GM20431 (cell line): Measurements from ENCODE around the gene CDK3.
"Not testable (repeated sequence)": the region's sequence is repeated elsewhere in the genome, so short reads cannot be mapped to it uniquely, and the experiment has no call there.

Experiments used
- in situ Hi-C: fragments of 300-500 bp; cut with MseI, MboI; formaldehyde crosslinking; loops from one replicate; pipeline ENCODE4 v1.15.0; 2020; ENCODE audit warnings: low sequenced_read_pairs; ENCODE audit not compliant: unreplicated experiment

CDK3 gene

DNA sequence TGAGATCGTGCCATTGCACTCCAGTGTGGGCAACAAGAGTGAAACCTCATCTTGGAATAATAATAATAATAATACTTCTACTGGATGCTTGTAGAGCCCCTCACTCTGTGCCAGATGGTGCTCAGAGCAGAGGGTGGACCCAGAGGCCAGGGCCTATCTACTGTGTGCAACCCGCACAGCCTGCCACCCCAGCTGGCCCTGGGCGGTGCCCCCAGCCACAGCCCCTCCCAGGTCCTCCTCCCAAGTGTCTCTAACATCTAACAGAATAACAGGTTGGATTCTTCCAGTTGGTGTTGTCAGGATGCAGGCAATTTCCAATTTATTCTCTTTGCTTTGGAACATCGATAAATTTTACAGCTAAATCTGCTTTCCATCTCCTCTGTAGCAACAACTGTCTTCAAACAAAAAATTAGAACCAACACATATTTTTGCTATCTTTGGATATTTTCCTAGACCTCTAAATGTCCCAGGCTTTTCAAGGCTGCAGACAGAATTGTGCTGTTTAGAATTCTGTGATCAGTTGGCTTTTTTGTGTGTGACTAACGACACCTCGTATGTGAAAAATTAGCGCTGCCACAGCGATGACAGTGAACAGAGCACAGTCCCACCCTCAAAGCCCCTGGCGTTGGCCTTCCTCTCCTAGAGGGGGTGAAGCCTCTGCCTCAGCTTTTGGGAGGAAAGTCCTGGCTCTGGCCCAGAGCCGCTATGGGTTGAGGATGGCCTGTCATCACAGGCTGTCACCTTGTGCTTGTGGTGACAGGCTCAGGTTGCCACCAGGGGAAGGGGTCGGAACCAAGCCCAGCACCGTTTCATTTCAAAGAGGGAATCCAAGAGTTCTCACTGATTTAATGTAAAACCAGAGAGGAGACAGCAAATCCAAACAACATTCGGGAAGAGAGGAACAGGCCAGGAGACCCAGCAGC, 34.0 kb downstream of the CDK3 start:
- in situ Hi-C loops, result no loop called here

- in situ Hi-C loops, result no loop called here
Observed at GRCh38 chr17:76036497-76037261, 36.0 kb downstream of the CDK3 start.

- in situ Hi-C loops, result no loop called here
Observed at GRCh38 chr17:76038050-76038449, 37.4 kb downstream of the CDK3 start.

GRCh38 chr17:76039121-76039520, 38.5 kb downstream of the CDK3 start:
- in situ Hi-C loops, result no loop called here

GRCh38 chr17:76040376-76040775, 39.7 kb downstream of the CDK3 start:
- in situ Hi-C loops, result no loop called here

- in situ Hi-C loops, result not testable (repeated sequence)
Observed at GRCh38 chr17:76042868-76043267, 42.2 kb downstream of the CDK3 start.

DNA sequence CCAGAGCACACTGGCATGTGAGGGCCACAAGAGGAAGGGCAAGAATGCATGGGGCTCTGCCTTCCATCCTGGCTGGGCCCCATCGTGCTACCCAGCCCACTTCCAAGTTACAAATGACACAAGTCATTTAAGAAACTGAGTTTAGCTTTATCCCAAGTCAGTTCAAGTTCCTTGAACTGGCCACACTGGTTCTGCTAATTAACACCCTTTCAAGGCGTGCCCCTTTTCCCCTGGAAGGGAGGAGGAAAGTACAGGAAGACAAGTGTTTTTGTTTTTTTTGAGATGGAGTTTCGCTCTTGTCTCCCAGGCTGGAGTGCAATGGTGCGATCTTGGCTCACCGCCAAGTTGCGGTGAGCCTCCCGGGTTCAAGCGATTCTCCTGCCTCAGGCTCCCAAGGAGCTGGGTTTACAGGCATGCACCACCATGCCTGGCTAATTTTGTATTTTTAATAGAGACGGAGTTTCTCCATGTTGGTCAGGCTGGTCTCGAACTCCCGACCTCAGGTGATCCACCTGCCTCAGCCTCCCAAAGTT, 43.9 kb downstream of the CDK3 start:
- in situ Hi-C loops, result not testable (repeated sequence)

GRCh38 chr17:76046064-76046463, 45.4 kb downstream of the CDK3 start:
- in situ Hi-C loops, result no loop called here

DNA sequence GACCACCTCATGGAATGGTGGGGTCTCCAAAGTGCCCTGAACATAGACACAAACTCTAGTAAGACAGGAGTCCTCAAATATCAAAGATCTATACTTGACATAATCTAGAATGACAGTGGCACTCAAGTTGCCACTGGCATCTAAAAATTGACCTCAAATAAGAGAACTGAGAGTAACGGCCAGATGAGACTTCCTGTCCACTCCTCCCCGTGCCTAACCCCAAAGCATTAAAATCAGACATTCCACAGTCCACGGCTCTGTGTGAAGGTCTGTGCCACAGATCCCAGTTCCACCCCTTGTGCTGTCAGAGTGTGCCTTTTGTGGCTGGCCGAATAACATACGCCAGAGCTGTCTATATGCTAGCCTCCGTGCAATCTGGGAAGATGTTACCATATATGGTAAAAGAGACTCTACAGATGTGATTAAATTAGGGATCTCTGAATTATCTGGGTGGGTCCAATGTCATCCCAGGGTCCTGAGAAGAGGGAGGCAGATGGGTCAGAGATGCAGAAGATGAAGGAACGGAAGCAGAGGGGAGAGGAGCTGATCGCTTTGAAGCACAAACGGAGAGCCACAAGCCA, 47.5 kb downstream of the CDK3 start:
- in situ Hi-C loops, result no loop called here

- in situ Hi-C loops, result no loop called here
Observed at GRCh38 chr17:76048711-76049110, 48.1 kb downstream of the CDK3 start.

- in situ Hi-C loops, result no loop called here
Observed at GRCh38 chr17:76049239-76049638, 48.6 kb downstream of the CDK3 start.

DNA sequence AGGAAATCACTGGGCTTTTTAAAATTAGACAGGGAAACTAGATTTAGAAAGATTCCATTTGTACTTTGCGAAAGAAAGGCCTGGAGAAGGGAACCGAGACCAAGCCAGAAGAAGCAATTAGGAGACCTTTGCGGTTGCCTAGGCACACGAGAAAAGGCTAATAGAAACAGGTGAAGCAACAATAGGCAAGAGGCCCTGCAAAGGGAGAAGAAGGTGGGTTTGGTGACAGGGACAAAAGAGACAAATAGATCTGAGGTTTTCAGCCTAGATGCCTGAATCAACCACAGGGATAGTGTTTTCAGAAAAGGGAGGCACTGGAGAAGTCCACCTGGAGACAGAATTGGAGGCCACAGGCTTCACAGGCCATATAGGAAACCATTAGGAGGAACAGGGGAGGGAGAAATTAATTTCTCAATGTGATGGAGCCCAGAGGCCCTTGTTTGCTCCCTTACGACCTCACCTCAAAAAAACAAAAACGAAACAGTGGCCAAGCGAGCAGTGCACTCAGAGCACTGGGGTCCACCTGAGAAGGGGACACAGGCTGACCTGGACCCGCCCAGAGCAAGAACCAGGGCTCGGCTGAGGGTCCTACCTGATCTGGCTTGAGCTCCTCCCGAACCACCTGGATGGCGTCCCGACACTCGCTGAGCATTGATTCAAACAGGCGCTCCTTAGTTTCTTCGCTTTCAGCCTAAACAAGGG, 49.3 kb downstream of the CDK3 start:
- in situ Hi-C loops, result no loop called here

GRCh38 chr17:76050538-76051467, 50.1 kb downstream of the CDK3 start:
- in situ Hi-C loops, result no loop called here

DNA sequence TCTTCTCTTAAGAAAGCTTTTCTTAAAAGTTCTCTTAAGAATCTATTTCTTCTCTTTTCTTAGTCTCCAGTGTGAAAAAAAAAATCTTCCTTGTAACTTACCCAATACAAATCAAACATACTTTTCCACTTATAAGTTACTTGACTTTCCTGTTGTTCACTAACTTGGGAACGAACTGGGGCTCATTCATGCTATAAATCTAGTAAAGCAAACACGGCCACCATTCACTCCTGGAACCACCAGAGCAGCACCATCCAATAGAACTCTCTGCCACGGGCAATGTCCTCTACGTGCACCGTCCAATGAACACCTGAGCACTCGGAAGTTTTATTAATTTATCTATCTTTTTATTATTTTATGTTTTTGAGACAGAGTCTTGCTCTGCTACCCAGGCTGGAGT, 50.9 kb downstream of the CDK3 start:
- in situ Hi-C loops, result no loop called here

GRCh38 chr17:76053246-76054111, 52.8 kb downstream of the CDK3 start:
- in situ Hi-C loops, result no loop called here

DNA sequence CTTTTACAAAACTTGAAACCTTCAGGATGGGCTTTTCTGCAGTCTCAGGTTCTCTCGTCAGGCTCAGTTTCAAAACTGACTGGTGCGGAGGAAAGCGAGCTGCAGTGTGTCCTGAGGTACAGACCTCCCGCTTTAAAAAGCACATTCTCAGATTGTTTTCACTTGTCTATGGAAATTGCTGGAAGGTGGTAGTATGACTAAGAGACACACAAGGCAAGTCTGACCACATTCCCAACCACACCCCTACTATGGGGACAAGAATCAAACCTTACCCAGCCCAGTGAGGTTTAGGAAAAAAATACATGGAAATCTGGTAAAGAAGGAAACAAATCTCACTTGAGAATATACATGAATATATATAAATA, 53.4 kb downstream of the CDK3 start:
- in situ Hi-C loops, result no loop called here
